NCI-H345 (cell line): ENCODE measurements around the gene THAP10.
"Not testable (repeated sequence)": the region's sequence is repeated elsewhere in the genome, so short reads cannot be mapped to it uniquely, and the experiment has no call there.

Experiments used
- DNase-seq: peaks from one replicate; lab custom pipeline; 2025; lab: John Stamatoyannopoulos, UW

The THAP10 gene

GRCh38 chr15:70892002-70892911 is at the start of gene THAP10, which contains the start of gene LRRC49:
TSS of gene THAP10 (minus strand) at chr15:70892433. CDS start at chr15:70892272, 161 bp downstream.
TSS of gene LRRC49 (plus strand) at chr15:70892826. CDS start at chr15:70892895, 69 bp downstream.
- peak; percentile 93 for DNase-seq

DNA sequence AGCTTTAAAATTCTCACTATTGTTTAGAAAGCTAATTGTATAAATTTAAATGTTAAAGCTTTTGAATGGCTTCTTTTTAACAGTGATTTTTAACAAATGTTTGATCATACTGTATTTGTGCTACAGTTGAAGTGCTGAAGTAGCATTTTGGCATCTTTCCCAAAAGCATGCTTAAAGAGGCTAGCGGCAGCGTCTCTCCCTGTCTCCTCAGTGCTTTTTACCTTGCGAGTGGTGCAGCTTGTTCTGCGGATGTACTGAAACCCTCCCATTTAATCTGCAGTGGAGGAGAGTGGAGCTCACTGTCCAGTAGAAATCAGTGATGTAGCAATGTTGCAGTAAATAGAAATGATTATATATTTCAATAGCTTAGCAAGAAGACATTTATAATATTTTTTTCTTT is 44.1 kb upstream of the THAP10 start:
- DNase-seq: peak; percentile 77

DNA sequence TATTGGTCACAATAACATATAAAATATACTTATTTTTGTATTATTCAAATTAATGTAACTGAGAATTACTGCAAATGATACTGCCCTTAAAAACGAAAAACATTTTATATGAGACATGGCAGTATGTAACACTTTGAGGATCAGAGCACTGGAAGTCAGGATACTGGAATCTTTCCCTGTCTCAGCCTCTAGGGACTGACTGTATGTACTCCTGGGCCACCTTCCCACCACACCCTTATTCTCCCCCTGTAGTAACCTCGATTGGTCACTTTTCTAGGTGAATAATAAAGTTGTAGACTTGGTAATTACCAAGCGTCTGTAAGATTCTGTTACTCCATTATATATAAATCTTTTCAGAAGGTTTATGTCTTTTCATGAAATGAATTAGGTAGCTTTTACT is 43.4 kb upstream of the THAP10 start:
- DNase-seq: no peak

DNA sequence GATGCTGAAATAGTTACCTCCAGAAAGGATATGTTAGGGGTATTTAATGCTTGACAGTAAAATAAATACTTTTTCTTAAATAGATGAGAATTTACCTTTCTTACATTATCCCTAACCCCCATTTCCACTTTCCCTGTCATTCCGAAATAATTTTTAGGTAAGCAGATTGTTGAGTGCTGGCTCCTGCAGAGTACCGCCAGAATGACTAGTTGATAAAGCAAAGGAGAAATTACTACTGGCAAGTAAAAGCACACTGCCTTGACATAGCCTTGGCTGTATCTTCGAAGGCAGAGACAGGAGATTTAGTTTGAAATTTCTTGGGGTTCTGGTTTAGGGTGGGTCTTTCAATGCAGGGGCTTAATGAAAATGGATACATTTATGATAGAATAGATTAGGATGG is 41.2 kb upstream of the THAP10 start:
- DNase-seq: no peak

DNA sequence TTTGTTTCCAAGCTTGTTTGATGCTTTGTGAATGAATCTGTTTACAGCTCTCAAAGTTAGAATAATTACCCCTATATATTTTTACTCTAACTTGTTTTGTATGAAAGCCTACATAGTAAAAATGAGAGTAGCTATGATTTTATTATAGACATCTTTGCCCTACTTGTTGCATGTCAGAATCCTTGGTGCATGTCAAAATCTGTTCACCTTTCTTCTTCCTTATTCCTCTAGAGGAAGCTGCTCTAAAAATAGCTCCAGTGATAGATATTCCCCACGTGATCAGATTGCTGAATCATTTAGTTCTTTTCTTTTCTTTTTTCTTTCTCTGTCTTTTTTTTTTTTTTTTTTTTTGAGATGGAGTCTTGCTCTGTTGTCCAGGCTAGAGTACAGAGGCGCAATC is 40.2 kb upstream of the THAP10 start:
- no peak for DNase-seq

DNA sequence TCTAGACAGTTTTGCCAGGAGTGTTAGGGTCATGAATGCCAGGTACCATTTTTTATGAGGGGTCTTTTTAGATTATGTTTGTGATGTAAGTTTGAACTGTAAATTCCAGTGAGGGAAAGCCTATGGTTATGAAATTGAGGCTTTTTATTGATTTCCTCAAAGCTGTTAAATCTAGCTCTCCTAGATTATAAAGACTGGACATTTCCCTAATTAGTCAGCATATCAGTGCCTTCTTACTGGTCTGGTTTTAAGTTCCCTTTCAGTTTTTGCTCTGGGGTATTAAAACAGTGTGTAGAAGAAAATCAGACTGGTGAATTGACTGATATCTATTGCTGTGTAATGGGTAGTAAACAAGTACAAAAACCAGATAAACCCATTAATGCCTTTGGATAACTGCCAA is 39.6 kb upstream of the THAP10 start:
- no peak for DNase-seq

DNA sequence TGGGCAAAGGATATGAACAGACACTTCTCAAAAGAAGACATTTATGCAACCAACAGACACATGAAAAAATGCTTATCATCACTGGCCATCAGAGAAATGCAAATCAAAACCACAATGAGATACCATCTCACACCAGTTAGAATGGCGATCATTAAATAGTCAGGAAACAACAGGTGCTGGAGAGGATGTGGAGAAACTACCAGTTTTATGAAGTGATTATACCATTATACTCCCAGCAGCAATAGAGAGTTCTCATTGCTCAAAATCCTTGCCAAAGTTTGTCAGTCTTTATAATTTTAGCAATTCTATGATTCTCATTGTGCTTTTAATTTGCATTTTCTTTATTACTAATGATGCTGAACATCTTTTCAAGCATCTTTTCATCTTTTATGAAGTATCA is 34.7 kb upstream of the THAP10 start:
- DNase-seq: not testable (repeated sequence)

GRCh38 chr15:70923311-70924080 is 31.3 kb upstream of the THAP10 start:
- no peak for DNase-seq

GRCh38 chr15:70922119-70922518 is 29.9 kb upstream of the THAP10 start:
- DNase-seq: no peak

GRCh38 chr15:70920981-70921696 is 28.9 kb upstream of the THAP10 start:
- DNase-seq: no peak

GRCh38 chr15:70917955-70918354 is 25.7 kb upstream of the THAP10 start:
- DNase-seq: no peak

DNA sequence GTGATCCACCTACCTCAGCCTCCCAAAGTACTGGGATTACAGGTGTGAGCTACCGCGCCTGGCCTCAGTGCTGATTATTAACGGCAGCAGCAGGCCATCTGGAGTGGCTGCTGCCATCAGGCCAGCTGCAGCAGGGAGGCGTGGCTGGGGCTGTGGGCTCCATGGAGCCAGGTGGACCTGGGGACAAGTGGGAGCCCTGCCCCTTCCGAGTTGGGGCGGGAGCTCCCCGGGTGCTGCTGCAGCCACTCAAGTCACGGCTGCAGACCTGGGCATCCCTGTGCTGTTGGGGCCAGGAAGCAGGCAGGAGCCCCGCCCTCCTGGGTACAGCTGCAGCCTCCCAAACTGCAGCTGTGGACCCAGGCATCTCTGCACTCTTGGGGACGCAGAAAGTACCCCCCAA is 24.3 kb upstream of the THAP10 start:
- no peak for DNase-seq

GRCh38 chr15:70912187-70912586 is 20.0 kb upstream of the THAP10 start:
- no peak for DNase-seq

- no peak for DNase-seq
Measured at GRCh38 chr15:70910958-70911357, 18.7 kb upstream of the THAP10 start.

- DNase-seq: no peak
Measured at GRCh38 chr15:70907784-70908471, 15.7 kb upstream of the THAP10 start.

DNA sequence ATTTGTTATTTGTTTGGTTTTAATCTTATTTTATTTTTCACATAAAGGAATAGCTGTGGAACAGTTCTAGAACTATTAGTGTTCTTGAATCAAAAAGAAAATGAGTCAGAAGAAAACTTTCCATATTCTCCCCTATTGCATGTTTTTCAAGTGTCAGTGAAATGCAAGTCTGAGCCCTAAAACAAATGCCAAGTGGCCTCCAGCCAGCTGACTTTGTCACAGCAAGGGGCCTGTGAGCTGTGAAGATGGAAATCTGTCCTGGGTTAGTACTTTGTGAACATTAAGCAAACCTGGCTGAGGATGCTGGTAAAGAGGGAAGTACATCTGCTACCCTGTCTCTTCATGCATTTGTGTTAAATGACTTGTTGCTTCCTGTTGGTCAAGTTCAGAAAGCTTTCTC is 14.6 kb upstream of the THAP10 start:
- no peak for DNase-seq

DNA sequence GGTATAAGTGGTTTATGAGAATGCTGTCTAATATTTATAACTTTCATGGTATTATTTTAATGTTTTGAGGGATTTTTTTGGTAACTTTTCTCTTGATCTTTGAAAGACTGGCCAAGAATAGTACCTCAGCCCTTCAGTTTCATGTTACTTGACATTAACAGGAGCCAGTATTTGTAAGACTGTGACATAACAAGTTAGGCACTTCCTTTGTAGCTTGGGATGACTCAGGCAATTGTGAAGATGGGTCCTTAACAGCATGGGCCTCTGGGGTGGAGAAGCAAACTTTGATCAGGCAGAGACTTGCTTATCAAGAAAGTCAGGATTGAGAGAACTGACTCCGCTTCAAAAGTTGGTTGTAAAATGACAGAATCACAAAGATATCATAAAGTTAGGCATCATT is 9.9 kb upstream of the THAP10 start:
- no peak for DNase-seq

- DNase-seq: peak; percentile 43
Measured at GRCh38 chr15:70892912-70893560, 803 bp upstream of the THAP10 start.

GRCh38 chr15:70882361-70882760 is 9.9 kb downstream of the THAP10 start:
- no peak for DNase-seq

GRCh38 chr15:70880781-70881180 is 11.5 kb downstream of the THAP10 start:
- no peak for DNase-seq

DNA sequence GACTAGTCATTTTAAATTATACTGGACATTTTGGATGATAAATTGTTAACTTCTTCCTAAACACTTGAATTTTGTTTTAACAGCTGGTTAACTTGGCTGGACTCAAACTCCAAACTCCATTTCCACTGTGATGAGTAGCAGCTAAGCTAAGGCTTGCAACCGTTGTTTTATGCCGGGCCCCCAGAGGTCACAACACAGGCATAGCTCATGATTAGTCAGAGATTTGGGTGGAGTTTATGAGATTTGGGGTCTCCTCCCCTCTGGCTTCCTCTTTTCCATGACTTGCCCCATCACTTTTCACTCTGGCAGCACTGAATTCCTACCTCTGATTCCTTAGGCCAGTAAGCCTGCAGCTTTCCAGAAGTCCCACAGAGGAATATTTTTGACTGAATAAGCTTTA is 12.8 kb downstream of the THAP10 start:
- no peak for DNase-seq
